GOT3 (cell line): Measurements from ENCODE around the gene NCOR1.
A peak's percentile ranks its signal among the peaks of the same experiment; 100 is the strongest.
"Not testable (repeated sequence)": the region's sequence is repeated elsewhere in the genome, so short reads cannot be mapped to it uniquely, and the experiment has no call there.

ENCODE experiments used
- DNase-seq: peaks from one replicate; lab custom pipeline; 2025; ENCODE audit warnings: mixed read lengths; lab: John Stamatoyannopoulos, UW

NCOR1 gene

DNA sequence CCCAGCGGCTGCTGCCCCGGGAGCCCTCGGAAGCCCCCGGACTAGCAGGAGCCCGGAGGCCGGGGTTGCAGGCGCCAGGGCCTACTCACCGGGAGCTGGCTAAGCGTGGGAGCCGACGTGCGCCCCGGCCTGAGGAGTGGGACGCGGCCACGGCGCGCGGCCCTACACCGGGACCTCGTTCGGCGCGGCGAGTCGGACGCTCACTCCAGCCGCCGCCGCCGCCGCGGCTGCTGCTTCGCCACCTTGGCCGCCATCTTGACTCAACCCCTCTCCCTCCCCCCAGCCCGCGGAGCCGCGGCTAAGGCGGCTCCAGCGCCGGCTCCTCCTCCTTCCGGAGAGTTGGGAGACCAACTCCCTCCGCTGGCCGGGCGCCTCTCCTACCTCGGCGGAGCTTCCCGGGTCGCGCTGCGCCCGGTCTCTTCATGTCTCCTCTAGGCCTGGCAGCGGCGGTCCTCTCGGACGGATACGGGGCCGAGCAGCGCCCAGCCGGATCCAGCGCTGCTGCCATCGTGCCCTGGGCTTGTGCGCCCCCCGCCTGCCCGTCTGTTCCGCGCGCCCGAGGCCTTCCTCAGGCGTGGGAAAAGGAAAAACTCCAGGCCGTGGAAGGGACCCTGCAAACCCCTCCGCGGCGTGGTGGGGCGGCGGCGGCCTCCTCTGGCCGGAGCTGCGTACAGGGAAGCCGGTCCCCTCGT lies at the start of gene NCOR1:
TSS of gene NCOR1 (minus strand) at position 262 of the 692 bp plus-strand sequence. CDS start 20,965 bp downstream, outside the sequence.
- peak; percentile 69 for DNase-seq

DNA sequence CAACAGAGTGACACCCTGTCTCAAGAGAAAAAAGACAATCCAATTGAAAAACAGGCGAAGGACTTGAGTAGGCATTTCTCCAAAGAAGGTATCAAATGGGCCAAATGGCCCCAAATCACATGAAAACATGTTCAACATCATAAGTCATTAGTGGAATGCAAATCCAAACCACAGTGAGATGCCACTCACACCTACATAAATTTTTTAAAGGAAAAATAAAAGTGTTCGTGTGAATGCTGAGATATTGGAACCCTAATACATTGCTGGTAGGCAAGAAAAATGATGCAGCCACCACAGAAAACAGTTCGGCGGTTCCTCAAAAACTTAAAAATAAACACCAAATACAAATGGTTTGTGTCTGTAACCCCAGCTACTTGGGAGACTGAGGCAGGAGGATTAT lies 46.9 kb upstream of the NCOR1 start:
- DNase-seq: no peak

DNA sequence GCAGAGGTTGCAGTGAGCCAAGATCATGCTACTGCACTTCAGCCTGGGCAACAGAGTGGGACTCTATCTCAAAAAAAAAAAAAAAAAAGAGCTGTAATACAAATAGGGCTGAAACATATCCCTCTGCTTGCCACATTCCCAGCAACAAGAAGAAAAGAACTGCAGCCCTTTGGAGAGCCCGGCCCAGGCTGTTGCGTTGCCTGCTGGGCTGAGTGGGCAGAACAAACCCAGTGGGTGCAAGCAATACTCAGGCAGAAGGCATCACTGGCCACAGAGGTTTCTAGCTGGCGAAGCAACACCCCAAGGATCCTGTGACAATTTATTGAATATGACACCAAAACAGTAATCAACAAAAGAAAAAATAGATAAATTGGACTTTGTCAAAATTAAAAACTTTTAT lies 45.7 kb upstream of the NCOR1 start:
- DNase-seq: no peak

DNA sequence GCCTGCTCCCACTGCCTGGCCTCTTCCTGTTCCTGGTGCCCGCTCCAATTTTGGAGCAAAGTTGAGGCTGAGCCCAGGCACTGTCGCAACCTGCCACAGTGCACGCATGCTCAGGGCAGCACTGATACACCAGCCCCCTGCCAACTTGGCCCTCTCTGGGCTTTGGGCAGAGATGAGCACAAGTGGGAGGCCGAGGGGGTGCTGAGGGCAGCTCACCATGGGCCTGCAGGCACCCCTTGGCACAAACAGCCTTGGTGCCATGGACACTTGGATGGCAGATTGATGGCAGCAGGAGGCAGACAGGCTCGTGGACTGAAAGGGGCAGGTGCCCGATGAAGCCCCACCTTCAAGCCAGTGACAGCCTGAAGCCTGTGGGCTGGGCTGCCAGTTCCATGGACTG lies 44.6 kb upstream of the NCOR1 start:
- DNase-seq: no peak

DNA sequence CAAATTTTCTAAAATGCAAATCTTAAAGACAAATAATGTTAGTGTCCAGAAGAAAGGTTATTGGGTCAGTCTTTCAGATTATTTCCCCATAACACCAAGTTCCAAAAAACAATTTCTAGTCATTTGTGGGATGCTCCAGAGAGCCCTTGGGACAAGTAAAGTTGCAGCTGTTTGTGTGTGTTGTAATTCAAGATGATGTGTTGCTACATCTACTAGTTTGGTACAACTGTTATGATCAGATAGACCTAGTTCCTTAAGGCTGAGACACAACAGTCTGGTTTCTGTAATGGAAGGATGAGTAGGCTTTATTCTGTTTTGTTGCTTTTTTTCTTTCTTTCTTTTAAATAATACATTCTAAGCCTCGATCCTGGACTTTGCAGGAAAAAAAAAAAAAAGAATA lies 43.6 kb upstream of the NCOR1 start:
- DNase-seq: peak; percentile 6

DNA sequence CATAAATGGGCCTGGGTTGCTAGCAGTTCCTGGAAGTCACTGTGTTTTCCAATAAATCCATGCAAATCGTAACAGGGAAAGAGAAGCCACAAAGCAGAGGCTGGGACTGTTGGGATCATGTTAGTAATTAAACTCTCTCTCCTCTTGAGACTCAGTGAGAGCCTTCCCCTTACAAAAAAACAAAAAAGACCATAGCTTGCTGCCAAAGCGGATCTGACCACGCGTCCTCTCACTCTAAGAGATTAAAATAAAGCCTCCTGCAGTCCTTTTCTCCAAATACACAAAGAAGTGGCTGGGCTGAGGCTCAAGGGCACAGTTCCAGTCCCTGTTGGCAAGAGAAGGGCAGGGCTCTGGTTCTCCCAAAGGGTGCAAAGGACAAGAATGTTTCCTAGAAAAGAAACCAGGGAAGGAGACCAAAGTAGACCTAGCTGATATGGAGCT lies 40.2 kb upstream of the NCOR1 start:
- DNase-seq: no peak

DNA sequence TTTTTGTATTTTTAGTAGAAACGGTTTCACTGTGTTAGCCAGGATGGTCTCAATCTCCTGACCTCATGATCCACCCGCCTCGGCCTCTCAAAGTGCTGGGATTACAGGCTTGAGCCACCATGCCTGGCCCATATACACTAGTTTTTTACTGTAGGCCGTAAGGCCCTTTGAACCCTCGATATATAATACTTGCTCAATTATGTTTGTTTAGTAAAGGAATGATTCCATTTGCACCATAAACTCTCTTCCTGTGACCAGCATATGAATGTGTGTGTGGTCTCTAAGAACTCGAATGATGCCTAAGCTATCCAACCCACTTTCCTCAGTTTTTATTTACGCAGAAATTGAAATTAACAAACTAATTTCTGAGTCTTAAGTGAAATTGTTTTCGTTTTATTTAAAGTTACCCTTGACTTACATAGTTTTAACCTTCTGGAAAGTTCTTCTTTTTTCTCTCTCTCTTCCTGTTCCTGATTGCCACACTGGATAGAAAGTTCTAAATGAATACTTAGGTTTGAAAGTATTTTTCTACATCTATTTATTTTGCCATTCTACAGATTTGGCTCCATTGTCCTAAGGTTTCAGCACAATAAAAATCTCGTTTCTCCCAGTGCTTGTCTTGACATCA lies 39.6 kb upstream of the NCOR1 start:
- DNase-seq: no peak

DNA sequence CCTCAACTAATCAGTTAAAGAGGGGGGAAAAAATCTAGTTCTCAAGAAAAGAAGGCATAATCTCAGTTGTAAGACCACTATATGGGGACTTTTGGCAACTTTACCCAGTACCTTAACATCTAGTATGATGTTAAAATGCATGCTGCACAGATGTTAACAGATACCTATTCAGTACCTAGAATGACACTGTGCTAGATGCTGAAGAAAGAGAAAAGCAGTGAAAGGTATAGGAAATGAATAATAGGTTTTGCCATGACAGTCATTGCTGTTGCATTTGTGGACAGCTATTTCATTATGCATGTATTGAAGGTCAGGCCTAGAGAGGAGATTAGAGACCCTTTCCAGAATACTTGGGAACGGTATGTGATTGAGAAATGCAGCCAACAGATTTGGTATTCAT lies 36.2 kb upstream of the NCOR1 start:
- DNase-seq: no peak

DNA sequence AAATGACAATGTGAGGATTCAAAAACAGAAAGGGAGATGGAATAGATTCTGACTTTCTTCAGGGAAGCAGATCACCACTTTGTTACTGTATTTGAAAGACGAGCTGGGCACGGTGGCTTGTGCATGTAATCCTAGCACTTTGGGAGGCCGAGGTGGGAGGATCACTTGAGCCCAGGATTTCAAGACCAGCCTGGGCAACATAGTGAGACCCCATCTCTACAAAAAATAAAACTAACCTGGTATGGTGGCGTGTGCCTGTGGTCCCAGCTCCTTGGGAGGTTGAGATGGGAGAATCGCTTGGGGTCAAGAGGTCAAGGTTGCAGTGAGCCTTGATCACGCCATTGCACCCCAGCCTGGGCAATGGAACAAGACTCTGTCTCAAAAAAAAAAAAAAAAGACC lies 35.7 kb upstream of the NCOR1 start:
- DNase-seq: no peak

DNA sequence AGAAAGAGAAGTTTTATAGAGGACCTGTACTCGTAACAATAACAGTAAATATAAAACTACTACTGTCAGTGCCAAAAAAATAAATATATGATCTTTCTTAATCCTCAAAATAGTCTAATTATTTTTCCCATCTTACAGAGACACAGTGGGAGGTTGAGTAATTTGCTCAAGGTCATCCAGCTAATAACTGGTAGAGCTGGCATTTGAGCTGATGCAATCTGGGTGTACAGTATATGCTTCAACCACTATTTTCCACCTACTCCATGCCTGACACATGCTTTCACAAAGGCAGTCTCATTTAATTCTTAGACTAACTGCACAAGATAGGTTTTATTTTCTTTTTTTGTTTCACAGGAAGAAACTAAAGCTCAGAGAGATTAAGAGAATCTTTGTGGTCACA lies 35.3 kb upstream of the NCOR1 start:
- DNase-seq: no peak

DNA sequence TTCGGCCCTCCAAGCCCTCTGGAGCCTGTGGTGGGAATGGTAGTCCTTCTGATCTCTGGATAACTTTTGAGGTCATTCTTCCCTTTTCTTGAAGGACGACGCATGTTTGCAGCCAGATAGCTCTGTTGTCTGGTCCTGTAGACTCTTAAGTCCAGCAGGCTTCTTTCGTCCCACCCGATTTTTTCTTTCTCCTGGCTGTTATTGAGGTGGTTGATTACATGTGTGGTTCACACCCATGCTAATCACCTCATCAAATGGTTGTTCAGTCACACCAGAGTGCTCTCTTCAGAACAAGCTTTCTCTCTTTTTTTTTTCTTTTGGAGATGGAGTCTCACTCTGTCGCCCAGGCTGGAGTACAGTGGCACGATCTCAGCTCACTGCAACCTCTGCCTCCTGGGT lies 32.3 kb upstream of the NCOR1 start:
- DNase-seq: no peak

DNA sequence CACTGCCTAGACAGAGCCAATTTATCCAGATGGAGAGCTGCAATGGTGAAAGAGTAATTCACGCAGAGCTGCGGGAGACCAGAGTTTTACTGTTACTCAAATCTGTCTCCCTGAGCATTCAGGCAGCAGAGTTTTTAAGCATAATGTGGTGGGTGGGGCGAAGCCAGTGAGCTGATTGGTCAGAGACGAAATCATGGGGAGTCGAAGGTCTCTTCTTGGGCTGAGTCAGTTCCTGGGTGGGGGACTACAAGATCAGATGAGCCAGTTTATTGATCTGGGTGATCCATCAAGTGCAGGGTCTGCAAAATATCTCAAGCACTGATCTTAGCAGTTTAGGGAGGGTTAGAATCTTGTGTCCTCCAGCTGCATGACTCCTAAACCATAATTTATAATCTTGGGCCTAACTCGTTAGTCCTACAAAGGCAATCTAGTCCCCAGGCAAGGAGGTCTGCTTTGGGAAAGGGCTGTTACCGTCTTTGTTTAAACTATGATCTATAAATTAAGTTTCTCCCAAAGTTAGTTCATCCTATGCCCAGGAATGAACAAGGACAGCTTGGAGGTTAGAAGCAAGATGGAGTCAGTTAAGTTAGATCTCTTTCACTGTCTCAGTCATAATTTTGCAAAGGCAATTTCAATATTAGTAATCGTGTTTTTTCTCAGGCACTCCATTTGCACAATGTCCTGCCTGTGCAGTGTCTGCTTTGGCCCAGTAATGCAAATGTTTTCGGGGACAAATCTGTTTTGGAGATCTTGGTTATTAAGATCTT lies 28.6 kb upstream of the NCOR1 start:
- DNase-seq: no peak

DNA sequence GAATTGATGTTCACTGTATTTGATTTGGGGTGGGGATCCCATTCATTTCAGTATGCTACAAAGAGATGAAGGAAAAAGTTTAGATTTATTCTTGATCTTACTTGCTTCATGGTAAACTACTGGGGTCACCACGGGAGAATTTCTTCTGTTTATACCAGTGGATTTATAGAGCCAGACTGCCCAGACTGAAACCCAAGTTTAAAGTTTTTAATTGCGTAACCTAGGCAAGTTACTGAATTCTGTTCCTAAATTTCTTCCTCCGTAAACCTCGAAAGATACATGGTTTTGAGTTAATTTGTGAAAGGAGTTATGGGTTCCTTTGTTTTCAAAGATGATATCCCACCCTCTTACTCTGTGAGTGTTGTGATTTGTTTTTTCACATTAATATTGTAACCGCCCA lies 28.1 kb upstream of the NCOR1 start:
- no peak for DNase-seq

DNA sequence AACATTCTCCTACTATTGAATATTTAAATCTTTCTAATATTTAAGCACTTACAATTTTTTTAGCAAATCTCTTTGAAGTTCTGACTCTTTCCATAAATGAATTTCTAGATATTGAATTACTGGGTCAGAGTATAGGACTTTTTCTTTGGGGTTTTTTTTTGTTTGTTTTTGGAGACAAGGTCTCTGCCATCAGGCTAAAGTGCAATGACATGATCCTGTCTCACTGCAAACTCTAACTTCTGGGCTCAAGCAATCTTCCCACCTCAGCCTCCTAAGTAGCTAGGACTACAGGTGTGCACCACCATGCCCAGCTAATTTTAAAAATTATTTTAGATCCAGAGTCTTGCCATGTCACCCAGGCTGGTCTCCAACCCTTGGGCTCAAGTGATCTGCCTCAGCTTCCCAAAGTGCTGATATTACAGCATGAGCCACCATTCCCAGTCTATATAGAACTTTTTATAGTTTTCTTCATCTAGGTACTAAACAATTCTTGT lies 26.6 kb upstream of the NCOR1 start:
- no peak for DNase-seq

DNA sequence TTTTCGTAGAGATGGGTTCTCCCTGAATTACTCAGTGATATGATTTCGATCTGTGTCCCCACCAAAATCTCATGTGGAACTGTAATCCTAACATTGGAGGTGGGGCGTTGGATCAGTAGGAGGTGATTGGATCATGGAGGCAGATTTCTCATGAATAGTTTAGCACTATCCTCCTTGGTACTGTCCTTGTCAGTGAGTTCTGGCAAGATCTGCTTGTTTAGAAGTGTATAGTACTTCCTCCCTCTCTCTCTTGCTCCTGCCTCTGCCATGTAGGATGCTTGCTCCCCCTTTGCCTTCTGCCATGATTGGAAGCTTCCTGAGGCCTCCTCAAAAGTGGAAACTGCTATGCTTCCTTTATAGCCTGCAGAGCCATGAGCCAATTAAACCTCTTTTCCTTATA lies 24.6 kb upstream of the NCOR1 start:
- DNase-seq: no peak

DNA sequence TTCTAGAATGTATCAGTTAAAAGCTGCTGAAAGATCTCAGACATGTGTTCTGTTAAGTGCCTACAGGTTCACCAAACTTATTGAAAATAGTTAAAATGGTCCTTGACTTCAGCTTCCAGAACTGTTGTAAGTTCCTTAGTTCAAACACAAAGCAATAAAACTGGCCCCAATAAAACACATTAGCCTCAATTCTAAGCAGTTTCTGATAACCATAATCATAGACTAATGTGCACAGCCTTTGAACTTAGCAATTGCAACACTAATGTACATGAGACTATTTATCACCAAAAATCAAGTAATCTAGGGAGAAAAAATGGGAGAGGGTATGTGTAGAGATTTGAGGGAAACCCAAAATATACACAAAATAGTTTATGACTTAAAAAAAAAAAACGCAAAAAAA lies 17.1 kb upstream of the NCOR1 start:
- DNase-seq: no peak

DNA sequence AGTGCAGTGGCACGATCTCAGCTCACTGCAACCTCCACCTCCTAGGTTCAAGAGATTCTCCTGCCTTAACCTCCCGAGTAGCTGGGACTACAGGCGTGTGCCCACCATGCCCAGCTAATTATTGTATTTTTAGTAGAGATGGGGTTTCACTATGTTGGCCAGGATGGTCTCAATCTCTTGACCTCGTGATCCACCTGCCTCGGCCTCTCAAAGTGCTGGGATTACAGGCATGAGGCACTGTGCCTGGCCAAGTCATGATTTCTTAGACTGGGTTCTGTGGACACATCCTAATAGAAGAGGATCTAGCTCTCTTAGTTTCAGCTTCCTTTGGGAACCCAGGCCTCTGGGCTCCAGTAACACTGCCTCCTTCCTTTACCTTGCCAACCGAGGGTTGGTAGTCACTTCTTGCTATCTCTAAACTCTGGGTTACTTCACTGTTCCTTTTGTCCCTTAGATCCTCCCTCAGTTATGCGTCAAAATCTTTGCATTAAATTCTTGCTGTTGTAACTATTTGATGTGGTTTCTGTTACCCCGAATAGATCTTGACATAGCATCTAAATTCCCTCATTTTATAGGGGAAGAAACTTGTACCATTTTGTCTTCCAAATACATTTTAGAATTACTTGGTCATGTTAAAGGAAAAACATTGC lies 14.7 kb upstream of the NCOR1 start:
- DNase-seq: not testable (repeated sequence)

DNA sequence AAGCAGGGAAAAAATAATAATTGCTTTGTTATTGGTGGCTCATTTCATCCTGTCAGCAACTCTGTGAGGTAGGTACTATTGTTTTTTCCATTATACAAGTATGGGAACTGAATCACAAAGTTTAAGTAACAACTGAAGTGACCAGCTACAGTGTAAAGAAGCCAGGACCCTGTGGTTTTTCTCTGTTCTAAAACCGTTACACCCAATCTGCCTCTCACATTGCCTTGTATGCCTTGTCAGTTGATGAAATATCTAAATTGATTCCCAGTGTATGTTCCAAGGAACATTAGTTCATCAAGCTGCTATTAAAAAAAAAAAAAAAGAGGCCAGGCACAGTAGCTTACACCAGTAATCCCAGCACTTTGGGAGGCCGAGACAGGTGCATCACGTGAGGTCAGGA lies 7.1 kb upstream of the NCOR1 start:
- no peak for DNase-seq

DNA sequence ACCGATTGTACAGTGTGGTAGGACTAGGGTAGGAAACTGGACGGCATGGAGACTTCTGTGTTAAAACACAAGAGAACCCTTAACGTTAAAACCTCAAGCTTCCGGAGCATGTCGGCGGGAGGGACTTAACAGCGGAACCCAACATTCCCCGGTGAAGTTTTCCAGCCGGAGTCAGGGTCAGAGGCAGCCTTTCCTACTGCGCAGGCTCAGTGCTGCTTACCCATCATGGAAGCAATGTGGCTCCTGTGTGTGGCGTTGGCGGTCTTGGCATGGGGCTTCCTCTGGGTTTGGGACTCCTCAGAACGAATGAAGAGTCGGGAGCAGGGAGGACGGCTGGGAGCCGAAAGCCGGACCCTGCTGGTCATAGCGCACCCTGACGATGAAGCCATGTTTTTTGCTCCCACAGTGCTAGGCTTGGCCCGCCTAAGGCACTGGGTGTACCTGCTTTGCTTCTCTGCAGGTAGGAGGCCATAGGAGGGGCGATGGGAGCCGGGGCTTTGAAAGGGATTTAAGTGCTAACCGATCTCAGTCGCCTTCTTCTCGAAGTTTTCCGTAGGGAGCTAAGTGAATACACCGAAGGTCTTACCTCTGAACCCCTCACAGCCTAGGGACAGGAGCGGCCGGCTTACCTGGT lies 1.8 kb upstream of the NCOR1 start, which contains the start of gene PIGL:
TSS of gene PIGL (plus strand) at position 209 of the 634 bp plus-strand sequence. CDS start at position 226, 17 bp downstream.
- DNase-seq: peak; percentile 47

DNA sequence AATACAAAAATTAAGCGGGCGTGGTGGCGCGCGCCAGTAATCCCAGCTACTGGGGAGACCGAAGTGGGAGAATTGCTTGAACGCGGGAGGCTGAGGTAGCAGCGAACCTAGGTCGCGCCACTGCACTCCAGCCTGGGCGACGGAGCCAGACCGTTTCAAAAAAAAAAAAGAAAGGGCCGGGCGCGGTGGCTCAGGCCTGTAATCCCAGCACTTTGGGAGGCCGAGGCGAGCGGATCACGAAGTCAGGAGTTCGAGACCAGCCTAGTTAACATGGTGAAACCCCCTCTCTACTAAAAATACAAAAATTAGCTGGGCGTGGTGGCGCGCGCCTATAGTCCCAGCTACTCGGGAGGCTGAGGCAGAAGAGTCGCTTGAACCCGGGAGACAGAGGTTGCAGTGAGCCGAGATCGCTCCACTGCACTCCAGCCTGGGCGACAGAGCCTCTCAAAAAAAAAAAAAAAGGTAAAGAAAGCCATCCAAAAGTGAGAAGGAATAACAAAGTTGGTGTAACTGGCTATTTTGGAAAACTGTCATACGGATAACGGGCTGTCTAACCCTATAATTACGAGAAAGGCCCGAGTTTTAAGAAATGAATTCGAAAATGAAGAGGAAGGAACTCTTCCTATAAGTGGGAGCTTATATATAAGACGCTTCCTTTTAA lies 1.1 kb upstream of the NCOR1 start:
- DNase-seq: not testable (repeated sequence)

DNA sequence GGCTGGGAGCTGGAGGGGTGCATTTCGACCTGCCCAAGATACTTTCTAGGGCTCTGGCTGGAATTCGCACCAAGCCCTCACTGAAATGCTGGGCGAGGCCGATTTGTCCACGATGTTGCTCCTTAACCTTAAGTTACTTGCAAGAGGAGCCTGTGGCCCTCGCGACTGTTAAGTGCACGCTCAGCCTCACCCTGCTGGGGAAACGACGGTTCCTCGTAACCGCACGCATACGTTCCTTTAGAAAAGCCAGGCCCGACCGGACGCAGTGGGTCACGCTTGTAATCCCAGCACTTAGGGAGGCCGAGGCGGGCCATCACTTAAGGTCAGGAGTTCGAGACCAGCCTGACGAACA lies 607 bp upstream of the NCOR1 start:
- no peak for DNase-seq

DNA sequence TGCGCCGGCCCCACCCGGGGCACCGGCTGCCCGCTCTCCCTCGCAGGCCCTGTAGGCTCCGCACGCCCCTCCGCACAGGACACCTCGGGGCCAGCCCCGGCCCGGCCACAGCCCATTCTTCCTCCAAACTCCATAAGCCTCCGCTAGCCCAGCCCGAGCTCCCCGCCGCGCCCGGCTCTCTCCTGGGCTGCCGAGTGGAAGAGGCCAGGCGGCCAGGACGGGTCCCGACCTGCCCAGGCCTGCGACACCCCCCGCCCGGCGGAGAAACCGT lies 397 bp downstream of the NCOR1 start:
- peak; percentile 3 for DNase-seq
